ENCODE data around the gene BLOC1S5. TPM values are rescaled to one million over a fixed set of nuclear protein-coding genes. Genes with fewer than 3 reads are reported as not detected.
A peak's percentile ranks its signal among the peaks of the same experiment; 100 is the strongest.

Gene BLOC1S5
- total and polyA plus RNA-seq, 2 of the 8 experiments (the other 6 are each of a cell fraction or from before 2014, with no cell fraction given) = 3.4 to 17.2 TPM

GRCh38 chr6:7991536-7991935 is 72.7 kb downstream of the BLOC1S5 start:
- no peak overlapping the region for H4K5ac ChIP-seq (ENCODE audit: insufficient read length, low read depth, low read length)
- no peaks in the 10 kb centered on the region for H3K9me3 ChIP-seq (ENCODE audit: insufficient read depth in 2 of 2, low read depth in 1 of 2, low read length in 1 of 2)
- H3K23ac ChIP-seq (ENCODE audit: insufficient read length) = no peak overlapping the region
- no peak overlapping the region for H4K8ac ChIP-seq (ENCODE audit: extremely low read depth, insufficient read depth, low read length)
- H3K4me1 ChIP-seq (replicated peaks in 1 of 4; ENCODE audit: control insufficient read depth in 3 of 4, insufficient read depth in 4 of 4, low read length in 3 of 4) = no peaks in the 10 kb centered on the region
- no peak overlapping the region for H3K18ac ChIP-seq (ENCODE audit: extremely low read depth, low read length)
- no peaks in the 10 kb centered on the region for H3K79me2 ChIP-seq (ENCODE audit: control insufficient read depth in 1 of 2, insufficient read depth in 2 of 2, low read length in 2 of 2)
- no peak for FAIRE-seq
- no peaks in the 10 kb centered on the region for H3K79me1 ChIP-seq (ENCODE audit: low read depth, low read length)
- no peak overlapping the region for H2BK120ac ChIP-seq (replicated peaks; ENCODE audit: low read depth, low read length)
- H3K36me3 ChIP-seq (ENCODE audit: control insufficient read depth in 2 of 4, insufficient read depth in 4 of 4, low read length in 3 of 4) = no peaks in the 10 kb centered on the region
- H3K23me2 ChIP-seq (ENCODE audit: low read depth, low read length) = no peaks in the 10 kb centered on the region
- no peak overlapping the region for H3K27ac ChIP-seq (ENCODE audit: low read depth, low read length)
- H3K9ac ChIP-seq (replicated peaks in 1 of 4; ENCODE audit: extremely low read depth in 1 of 4, low read depth in 3 of 4, low read length in 3 of 4) = no peak overlapping the region
- 74% methylated on average over 1 of the region's 1 CpG; no CpG with 5 or more reads in 1 of the 2 experiments for WGBS, 2 experiments (ENCODE audit: extremely low coverage in 1 of 2, insufficient coverage in 1 of 2, insufficient read length in 1 of 2, insufficient replicate concordance in 2 of 2, low coverage in 1 of 2, low lambda C conversion rate in 2 of 2, missing lambda C conversion rate in 1 of 2)
- no peak overlapping the region for H2BK5ac ChIP-seq (ENCODE audit: low read depth, low read length)
- H3K4me2 ChIP-seq (ENCODE audit: insufficient read depth in 1 of 2, low read depth in 2 of 2, low read length in 2 of 2) = no peak overlapping the region
- H3K27me3 ChIP-seq (replicated peaks in 1 of 4; ENCODE audit: control insufficient read depth in 3 of 4, extremely low read depth in 1 of 4, insufficient read depth in 3 of 4, low read length in 3 of 4) = no peaks in the 10 kb centered on the region
- H3K14ac ChIP-seq (ENCODE audit: insufficient read length) = no peak overlapping the region
- no peak overlapping the region for H3K4me3 ChIP-seq (ENCODE audit: extremely low read depth in 1 of 4, insufficient read depth in 2 of 4, low read depth in 3 of 4, low read length in 4 of 4)
- H3K4ac ChIP-seq (replicated peaks; ENCODE audit: insufficient read length, low read depth, low read length) = no peak overlapping the region
- H2AFZ ChIP-seq (ENCODE audit: low read length) = no peak overlapping the region
- ChIA-PET CTCF (ENCODE audit: partially characterized antibody) (interaction anchor here (0.6 to 2.8 kb wide), 13 partner anchors 10 to 320 kb away, joined by 3 to 14 read pairs (median 3); no protein-coding TSS in a partner anchor), POLR2A (ENCODE audit: partially characterized antibody) (no interaction called here)
- H4K20me1 ChIP-seq (replicated peaks in 1 of 2; ENCODE audit: control insufficient read depth in 1 of 2, insufficient read depth in 2 of 2, low read length in 2 of 2) = no peaks in the 10 kb centered on the region
- no peak overlapping the region for H2BK15ac ChIP-seq (ENCODE audit: low read length)
- TF ChIP-seq YY1 (IDR thresholded peaks at IDR 0.05; ENCODE audit: low read depth, low read length) = no peak
- TF ChIP-seq RAD21 (IDR thresholded peaks at IDR 0.05 in 1 of 2, conservative IDR thresholded peaks at IDR 0.05 in 1 of 2; ENCODE audit: low read depth in 2 of 2, low read length in 2 of 2) = no peak; a peak in 1 of 4 replicates
- TF ChIP-seq CTBP2 (IDR thresholded peaks at IDR 0.05; ENCODE audit: borderline replicate concordance, insufficient read depth, insufficient read length, low read length) = no peak
- TF ChIP-seq CREB1 (IDR thresholded peaks at IDR 0.05) = no peak
- TF ChIP-seq POLR2A (IDR thresholded peaks at IDR 0.05; ENCODE audit: control extremely low read depth in 1 of 2, low read depth in 2 of 2, low read length in 2 of 2) = no peak
- TF ChIP-seq CTCF (IDR thresholded peaks at IDR 0.05; ENCODE audit: control extremely low read depth in 1 of 3, insufficient read depth in 1 of 3, low read depth in 1 of 3, low read length in 3 of 3) = peak in 1 of 3 experiments; percentile 25; a peak in 1 of 4 replicates
- TF ChIP-seq MAX (IDR thresholded peaks at IDR 0.05) = no peak
- no peak overlapping the region for H2BK12ac ChIP-seq (ENCODE audit: low read depth, low read length)
- H3K56ac ChIP-seq (replicated peaks; ENCODE audit: insufficient read length, low read depth, low read length) = no peak overlapping the region
- H2AK5ac ChIP-seq (ENCODE audit: low read depth, low read length) = no peak overlapping the region
- H2BK20ac ChIP-seq (ENCODE audit: low read length) = no peak overlapping the region
- no peak for DNase-seq (ENCODE audit: low read depth in 1 of 2, low spot score in 2 of 2)
- no peak overlapping the region for H4K91ac ChIP-seq (replicated peaks; ENCODE audit: insufficient read length, low read length)
